Prostate gland (tissue), 2 donors: ENCODE measurements around the gene HNRNPUL1. TPM values are rescaled to one million over a fixed set of nuclear protein-coding genes. Genes with fewer than 3 reads are reported as not detected.
"Not testable (repeated sequence)": the region's sequence is repeated elsewhere in the genome, so short reads cannot be mapped to it uniquely, and the experiment has no call there.

ENCODE experiments used
- DNase-seq: peaks from one replicate; pipeline ENCODE4 v3.0.0-alpha.2; 2019; ENCODE audit warnings: low spot score
- H3K27ac ChIP-seq, 2 donors: fragments of 200-600 bp; sonication (generic); 2 replicates each; pipeline ENCODE4 v1.5.1; 2017 to 2019
- H3K27me3 ChIP-seq: fragments of 200-600 bp; sonication (generic); replicated peaks from 2 replicates; pipeline ENCODE4 v1.5.1; 2019; ENCODE audit not compliant: insufficient read depth
- H3K36me3 ChIP-seq, 2 donors: fragments of 200-600 bp; sonication (generic); 1 replicate in 1 of 2; 2 replicates in 1 of 2; pipeline versions ENCODE4 v1.5.1 to v1.8.1; 2017 to 2019
- H3K4me1 ChIP-seq: fragments of 200-600 bp; sonication (generic); replicated peaks from 2 replicates; pipeline ENCODE4 v1.5.1; 2019
- H3K4me3 ChIP-seq, 2 donors: fragments of 200-600 bp; sonication (generic); 2 replicates each; pipeline ENCODE4 v1.5.1; 2017 to 2019
- H3K9me3 ChIP-seq: fragments of 200-600 bp; sonication (generic); 2 replicates; pipeline ENCODE4 v1.5.1; 2017
- CTCF ChIP-seq, 4 experiments: fragments of 200-600 bp in 2 of 4; fragments of 450-650 bp in 2 of 4; sonication (generic) in 2 of 4; IDR thresholded peaks; 1 replicate in 3 of 4; 2 replicates in 1 of 4; pipeline ENCODE4 v1.5.1; 2016 to 2019; ENCODE audit warnings: antibody characterized with exemption in 4 of 4, mild to moderate bottlenecking in 2 of 4, moderate library complexity in 2 of 4
- POLR2A ChIP-seq: fragments of 450-650 bp; IDR thresholded peaks from one replicate; pipeline ENCODE4 v1.6.1; 2016; ENCODE audit warnings: antibody characterized with exemption, mild to moderate bottlenecking
- POLR2AphosphoS5 ChIP-seq: sonication (generic); formaldehyde crosslinking; IDR thresholded peaks from one replicate; pipeline ENCODE4 v1.6.1; 2017; ENCODE audit warnings: antibody characterized with exemption
- WGBS: methylation state at CpG from one replicate; pipeline ENCODE4 v1.1.5; 2018; 5-methylcytosine and 5-hydroxymethylcytosine counted together
- intact Hi-C: fragments of 100-400 bp; cut with DNase I; formaldehyde crosslinking; loops from one replicate; pipeline ENCODE4 v1.14.2; 2022
- total RNA-seq, 2 donors: library from RNA; depleted of rRNA; stranded (reverse); fragments of >200 nt; gene quantifications; one replicate each; pipeline ENCODE4 v1.1.0, GENCODE V29; 2016

The HNRNPUL1 gene
- total RNA-seq, 2 donors from 2014 or later: 133 to 183 TPM

- intact Hi-C loops: no loop called here
- H3K27me3 ChIP-seq: no peaks in the 10 kb centered on the region
- 94% methylated on average over 10 of the region's 10 CpGs for WGBS
- DNase-seq: no peak
- no peak for TF ChIP-seq POLR2A
- no peak for TF ChIP-seq CTCF (IDR thresholded peaks at IDR 0.05)
- no peak for TF ChIP-seq POLR2AphosphoS5
- H3K36me3 ChIP-seq: no peaks in the 10 kb centered on the region
- no peak overlapping the region for H3K4me3 ChIP-seq
- no peak overlapping the region for H3K27ac ChIP-seq
- H3K4me1 ChIP-seq: no peaks in the 10 kb centered on the region
- no peaks in the 10 kb centered on the region for H3K9me3 ChIP-seq
These were observed 71.3 kb downstream of the HNRNPUL1 start for GRCh38 chr19:41335467-41335866.

- no peak for DNase-seq
- H3K27me3 ChIP-seq: no peaks in the 10 kb centered on the region
- intact Hi-C loops: no loop called here
- H3K4me3 ChIP-seq: no peak overlapping the region
- 99% methylated on average over 5 of the region's 5 CpGs for WGBS
- no peak for TF ChIP-seq CTCF (IDR thresholded peaks at IDR 0.05)
- TF ChIP-seq POLR2A: no peak
- TF ChIP-seq POLR2AphosphoS5: no peak
- H3K9me3 ChIP-seq: no peaks in the 10 kb centered on the region
- no peaks in the 10 kb centered on the region for H3K4me1 ChIP-seq
- H3K27ac ChIP-seq: no peak overlapping the region
- H3K36me3 ChIP-seq: no peaks in the 10 kb centered on the region
These were observed 75.8 kb downstream of the HNRNPUL1 start for GRCh38 chr19:41339936-41340335.

- no peaks in the 10 kb centered on the region for H3K4me1 ChIP-seq
- H3K27me3 ChIP-seq: no peaks in the 10 kb centered on the region
- no peak for TF ChIP-seq POLR2A
- TF ChIP-seq POLR2AphosphoS5: no peak
- no peak for TF ChIP-seq CTCF (IDR thresholded peaks at IDR 0.05)
- 80% methylated on average over 20 of the region's 20 CpGs for WGBS
- H3K9me3 ChIP-seq: no peaks in the 10 kb centered on the region
- H3K4me3 ChIP-seq: no peak overlapping the region
- no peak overlapping the region for H3K27ac ChIP-seq
- no peaks in the 10 kb centered on the region for H3K36me3 ChIP-seq
- DNase-seq: no peak
- intact Hi-C loops: no loop called here
These were observed 77.7 kb downstream of the HNRNPUL1 start for GRCh38 chr19:41341669-41342490.

- WGBS: 100% methylated on average over 2 of the region's 2 CpGs
- intact Hi-C loops: no loop called here
- no peak for TF ChIP-seq CTCF (IDR thresholded peaks at IDR 0.05)
- TF ChIP-seq POLR2A: no peak
- TF ChIP-seq POLR2AphosphoS5: no peak
- Histone ChIP-seq H3K36me3 (no peaks in the 10 kb centered on the region), H3K4me1 (no peaks in the 10 kb centered on the region), H3K9me3 (no peaks in the 10 kb centered on the region), H3K27ac (no peak overlapping the region), H3K4me3 (no peak overlapping the region), H3K27me3 (no peaks in the 10 kb centered on the region)
- DNase-seq: no peak
These were observed 80.0 kb downstream of the HNRNPUL1 start for GRCh38 chr19:41344162-41344561.

GRCh38 chr19:41346916-41347315, 82.7 kb downstream of the HNRNPUL1 start:
- intact Hi-C loops: not testable (repeated sequence)

More at GRCh38 chr19:41346916-41347315, 82.7 kb downstream of the HNRNPUL1 start:
- not testable (repeated sequence) for H3K27ac ChIP-seq, DNase-seq, H3K4me3 ChIP-seq, H3K27me3 ChIP-seq, H3K36me3 ChIP-seq, H3K4me1 ChIP-seq, H3K9me3 ChIP-seq
- WGBS: 96% methylated on average over 9 of the region's 9 CpGs
